ENCODE data around the gene GBE1.

The GBE1 gene

DNA sequence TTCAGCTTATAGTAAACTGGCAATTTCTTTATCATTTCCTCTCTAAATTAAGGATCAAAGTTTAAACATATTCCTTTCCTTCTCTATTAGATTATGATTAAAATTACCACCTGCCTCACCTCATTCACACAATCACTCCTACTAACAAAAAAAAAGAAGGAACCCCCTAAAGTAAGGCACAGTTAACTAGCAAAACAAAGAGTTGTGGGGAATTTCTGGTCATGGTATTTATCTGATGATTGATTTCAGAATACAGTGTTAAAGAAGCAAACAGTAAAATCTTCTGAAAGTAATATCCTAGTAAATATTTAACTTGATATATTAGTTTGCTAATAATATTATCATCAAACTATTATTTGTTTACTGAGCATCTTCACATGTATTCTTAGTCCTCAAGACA is 8.8 kb downstream of the GBE1 start:
- no peak for DNase-seq

DNA sequence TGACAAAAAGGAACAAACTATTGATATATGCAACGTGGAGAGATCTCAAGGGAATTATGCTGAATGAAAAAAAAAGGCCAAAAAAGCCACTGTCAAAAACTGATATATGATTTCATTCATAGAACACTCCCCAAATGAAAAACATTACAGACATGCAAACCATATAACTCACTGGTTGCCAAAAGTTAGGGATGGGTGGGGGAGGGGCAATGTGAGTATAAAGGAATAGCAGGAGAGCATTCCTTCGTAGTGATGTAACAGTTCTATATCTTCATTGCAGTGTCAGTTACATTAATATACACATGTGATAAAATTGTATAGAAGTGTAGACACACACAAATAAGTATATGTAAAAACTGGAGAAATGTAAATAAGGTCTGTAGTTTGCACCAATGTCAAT is 12.2 kb downstream of the GBE1 start:
- peak; percentile 94 for DNase-seq

DNA sequence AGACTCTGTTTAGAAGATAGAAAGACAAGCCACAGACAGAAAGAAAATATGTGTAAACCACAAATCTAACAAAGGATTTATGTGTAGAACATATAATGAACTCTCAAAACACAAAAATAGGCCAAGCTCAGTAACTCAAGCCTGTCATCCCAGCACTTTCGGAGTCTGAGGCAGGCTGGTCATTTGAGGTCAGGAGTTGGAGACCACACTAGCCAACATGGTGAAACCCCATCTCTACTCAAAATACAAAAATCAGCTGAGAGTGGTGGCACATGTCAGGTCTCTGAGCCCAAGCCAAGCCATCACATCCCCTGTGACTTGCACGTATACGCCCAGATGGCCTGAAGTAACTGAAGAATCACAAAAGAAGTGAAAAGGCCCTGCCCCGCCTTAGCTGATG is 14.2 kb downstream of the GBE1 start:
- peak; percentile 66 for DNase-seq

DNA sequence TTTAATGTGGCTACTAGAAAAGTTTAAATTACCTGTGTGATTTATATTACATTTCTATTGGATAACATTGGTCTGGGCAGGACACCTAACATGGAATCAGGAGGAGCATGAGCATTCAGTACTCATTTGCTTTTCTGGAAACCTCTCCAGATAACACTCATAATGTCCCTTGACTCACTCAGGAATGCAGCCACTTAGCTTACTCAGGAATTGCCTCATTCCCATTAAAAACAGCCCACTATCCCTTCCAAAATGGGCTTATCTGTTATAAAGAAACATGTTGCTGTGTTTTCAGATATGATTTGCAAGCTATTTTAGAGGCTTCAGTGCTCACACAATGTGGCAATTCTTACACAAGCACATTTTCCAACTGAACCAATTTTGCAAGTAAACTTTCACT is 17.1 kb downstream of the GBE1 start:
- peak; percentile 97 for DNase-seq

DNA sequence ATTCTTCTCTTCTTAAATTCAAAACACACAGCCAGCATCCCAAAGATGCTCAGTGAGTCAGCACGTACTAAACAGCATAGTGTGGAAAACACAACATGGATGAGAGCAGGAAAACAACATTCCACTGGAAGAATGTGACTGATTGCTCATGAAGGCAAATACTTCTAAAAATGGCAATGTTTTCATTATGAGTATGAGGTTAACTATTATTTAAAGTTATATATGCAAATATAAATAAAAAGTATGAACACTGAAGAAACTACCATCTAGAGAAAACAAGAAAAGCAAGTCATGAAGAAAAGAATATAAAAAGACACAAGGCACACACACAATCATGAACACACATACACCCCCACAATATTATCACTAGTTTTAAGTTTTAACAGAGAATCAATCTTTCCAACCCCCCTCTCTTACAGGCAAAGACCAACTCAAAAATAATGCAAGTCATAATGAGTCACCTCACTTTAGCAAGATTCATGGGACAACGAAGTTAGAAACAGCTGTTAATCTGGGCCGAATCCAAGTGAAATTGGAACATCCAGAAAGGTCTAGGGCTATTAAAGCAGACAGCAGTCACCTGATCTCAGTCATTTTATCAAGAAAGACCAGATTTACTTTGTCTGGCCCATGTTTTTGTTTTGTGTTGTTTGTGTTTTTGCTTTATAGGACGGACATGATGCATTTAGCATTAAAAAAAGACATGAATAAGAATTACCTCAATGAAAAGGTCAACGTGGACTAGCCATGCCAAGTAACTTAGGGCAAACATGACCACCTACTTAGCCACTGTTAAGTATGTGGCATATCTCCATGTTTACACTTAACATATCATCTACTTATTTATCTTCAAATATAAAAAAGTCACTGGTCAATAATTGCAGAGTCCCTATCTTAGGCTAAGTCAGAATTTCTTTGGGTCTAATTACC is 18.1 kb downstream of the GBE1 start:
- DNase-seq: peak; percentile 99

DNA sequence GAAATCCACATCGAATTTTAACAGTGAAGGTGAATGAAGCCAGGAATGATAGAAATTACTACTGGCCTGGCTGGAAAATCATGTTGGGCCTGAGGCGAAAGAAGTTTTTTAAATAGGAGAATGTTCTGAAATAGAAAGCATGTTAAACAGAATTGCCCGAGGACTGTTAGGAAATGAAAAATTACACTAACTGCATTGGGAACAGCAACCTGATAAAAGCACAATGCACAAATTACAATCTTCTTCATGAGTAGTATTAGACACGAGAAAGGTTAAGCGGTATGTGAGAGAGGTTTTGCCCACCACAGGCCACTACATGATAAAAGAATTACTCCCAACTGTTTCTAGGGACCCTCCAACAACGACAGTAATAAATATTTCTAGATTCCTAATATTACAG is 18.9 kb downstream of the GBE1 start:
- no peak for DNase-seq

DNA sequence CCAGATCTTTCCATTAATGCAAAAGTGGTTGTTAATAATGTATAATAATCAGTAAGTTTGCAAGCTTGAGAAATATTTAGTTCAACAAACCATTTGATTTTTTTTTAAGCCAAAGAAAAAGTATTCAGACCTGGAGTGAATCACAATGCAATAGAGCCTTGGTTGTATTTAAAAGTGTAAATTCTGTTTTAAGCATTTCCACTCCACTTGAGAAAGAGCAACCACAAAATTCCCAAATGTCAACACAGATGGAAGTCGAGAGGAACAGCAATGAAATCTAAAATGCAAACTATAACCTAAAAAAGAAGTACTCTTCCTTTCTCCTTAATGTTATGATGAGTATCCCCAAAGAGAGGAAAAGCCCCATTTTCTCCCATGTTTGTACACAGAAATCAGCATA is 20.2 kb downstream of the GBE1 start:
- peak; percentile 75 for DNase-seq

DNA sequence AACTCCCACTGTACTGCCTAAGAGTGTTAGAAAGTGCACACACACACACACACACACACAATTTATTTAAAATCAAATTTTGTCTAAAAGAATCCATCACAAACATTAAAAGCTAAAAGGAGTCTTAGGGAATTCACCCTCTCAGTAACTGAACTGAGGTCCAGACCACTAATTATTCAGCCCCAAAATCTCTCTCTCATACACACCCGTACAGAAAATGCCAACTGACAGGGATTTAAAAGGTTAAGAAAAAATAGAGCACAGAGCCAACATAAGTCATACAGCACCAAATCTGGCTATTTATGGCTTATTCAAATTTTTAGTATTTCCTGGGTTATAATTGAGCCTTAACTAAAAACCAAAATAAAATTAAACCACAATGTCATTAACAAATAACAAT is 20.7 kb downstream of the GBE1 start:
- DNase-seq: no peak

DNA sequence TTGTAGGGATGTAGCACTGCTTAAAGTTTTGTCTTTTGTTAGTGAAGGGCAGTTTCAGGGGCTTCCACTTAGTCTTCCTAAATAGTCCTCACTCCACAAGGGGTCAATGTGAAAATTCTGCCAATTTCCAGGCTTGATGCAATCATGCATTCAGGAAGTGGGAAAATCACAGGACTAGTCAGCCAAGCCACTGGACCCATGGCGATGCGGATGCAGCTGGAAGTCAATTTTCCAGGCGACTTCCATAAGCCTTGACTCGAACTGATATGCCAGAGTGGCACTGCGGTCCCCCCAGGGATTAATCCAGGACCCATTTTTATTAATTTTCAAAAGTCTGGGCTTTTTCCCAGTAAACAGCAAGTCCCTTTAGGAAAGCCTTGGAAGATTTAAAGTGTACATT is 26.1 kb downstream of the GBE1 start:
- DNase-seq: no peak

DNA sequence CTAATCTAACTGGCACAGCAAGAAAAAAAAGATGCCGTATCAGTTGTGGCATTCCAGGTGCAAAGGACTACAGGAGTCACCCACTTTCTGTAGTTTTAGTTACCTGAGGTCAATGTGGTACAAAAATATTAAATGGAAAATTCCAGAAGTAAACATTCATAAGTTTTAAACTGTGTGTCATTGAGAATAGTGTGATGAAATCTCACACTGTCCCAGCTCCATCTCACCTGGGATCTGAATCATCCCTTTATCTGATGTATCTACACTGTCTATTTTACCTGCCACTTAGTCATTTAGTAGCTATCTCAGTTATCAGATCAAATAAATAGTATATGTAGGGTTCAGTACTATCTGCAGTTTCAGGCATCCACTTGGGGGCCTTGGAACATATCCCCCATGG is 26.7 kb downstream of the GBE1 start:
- DNase-seq: no peak

DNA sequence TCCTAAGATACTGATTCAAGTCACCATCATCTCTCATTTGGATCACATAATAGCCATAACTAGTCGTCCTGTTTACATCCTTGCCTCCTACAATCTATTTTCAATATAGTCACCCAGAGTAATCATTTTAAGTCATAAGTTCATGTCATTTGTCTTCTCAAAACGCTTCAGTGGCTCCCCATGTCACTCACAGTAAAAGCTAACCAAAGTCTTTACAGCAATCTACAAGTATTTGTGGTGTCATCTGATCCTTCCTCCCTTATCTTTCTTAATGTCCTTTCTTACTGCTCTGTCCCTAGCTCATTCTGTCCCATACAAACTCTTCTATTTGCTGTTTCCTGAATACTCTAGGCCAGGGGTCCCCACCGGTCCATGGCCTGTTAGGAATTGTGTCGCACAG is 28.8 kb downstream of the GBE1 start:
- no peak for DNase-seq

DNA sequence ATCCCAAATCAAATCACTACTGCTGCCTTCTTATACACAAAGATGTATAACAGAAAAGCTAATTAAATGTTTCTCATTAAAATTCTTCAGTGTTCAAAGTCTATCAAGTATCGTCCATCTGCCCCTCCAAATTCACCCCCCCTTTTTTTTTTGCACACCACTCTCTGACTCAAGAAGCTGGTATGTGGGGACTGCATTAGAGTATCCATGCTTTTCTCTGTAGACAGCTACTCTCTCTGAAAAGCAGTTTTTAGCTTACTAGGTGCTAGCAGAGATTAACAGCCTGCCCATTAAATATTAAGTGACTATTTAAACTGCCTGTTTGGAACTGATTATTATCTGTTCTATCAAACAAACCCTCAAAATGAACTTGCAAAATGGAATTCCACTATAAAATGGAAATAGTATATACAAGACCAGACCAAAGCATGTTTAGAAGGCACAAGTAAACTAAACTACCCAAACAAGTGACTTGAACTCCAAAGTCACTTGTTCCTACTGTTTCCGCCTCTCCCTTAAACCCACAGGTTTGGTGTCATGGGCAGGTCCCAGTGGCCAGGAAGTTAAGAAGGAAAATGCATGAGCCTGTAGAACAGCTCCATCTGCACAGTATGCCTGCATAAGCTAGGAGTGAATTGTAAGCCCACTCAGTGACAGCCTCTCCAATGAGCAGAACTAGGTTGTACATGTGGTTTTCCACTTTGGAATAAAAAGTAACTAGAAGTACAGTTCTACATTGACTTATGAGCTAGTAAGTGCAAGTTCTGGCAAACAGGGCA is 32.5 kb downstream of the GBE1 start:
- DNase-seq: peak; percentile 80

DNA sequence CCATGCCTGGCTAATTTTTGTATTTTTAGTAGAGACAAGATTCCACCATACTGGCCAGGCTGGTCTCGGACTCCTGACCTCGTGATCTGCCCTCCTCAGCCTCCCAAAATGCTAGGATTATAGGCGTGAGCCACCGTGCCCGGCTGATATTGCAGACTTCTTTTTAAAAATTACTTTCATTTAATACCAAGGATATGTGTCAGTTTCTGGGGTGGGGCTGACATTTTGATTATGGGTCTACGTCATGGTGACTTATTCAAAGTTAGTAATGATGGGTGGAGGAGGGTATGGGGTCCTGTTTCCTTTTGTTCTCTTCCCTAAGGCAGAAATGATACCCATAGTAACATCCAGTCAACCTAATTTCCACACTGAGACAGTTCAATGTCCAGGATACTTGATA is 34.7 kb downstream of the GBE1 start:
- DNase-seq: peak; percentile 46

DNA sequence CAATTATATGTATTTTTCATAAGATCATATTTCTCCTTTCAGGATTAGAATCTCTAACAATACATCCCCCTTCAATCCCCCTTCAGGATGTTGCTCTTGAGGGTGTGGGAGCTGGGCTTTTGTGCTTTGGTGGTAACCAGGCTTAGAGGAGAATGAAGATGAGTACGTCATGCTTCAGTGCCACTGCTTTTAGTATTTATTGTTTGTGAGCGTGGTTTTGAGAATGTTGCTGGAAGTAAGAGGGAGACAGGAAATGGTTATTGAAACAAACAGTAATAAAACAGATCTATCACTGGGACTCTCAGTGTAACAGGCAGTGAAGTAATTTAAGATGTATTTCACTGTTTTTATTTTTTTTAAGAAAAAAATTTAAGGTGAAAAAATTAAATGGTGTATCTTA is 35.3 kb downstream of the GBE1 start:
- DNase-seq: peak; percentile 36

DNA sequence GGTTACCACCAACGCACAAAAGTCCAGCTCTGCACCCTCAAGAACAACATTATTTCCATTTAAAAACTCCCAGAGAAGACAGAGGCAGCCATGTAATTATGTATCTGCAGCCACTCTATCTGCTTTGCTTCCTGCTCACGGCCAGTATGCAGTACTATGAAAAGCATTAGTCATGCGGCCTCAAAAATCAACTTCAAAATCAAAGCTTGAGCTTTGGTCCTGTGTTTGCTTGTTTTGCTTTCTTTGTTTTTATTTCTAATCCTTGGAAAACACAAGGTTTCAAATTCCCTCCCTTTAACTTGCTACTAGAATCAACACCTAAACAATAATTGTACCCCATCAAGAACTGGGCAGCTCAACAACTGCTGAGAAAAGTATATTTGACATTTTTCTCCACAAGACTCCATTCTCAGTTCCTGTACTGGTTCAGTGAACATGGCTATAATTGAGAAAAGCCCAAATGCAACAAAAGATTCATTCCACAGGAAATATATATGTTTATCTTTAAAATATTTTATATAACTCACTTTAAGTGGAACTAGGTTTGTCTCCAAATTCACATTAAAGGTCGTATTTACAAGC is 37.6 kb downstream of the GBE1 start:
- DNase-seq: peak; percentile 55

DNA sequence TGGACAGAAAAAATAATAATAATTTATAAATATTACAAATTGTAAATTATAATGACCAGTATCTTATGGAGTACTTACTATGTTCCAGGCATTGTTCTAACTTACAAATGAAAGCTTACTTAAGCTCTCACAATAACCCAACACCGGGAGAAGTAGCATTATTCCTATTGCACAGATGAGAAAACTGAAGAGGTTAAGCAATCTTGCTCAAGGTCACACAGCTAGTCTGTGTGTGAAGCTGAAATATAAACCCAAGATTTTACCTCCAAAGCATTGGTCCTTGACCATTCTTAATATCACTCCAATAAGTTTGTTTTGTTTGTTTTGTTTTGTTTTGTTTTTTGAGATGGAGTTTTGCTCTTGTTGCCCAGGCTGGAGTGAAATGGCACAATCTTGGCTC is 43.1 kb downstream of the GBE1 start:
- DNase-seq: no peak

DNA sequence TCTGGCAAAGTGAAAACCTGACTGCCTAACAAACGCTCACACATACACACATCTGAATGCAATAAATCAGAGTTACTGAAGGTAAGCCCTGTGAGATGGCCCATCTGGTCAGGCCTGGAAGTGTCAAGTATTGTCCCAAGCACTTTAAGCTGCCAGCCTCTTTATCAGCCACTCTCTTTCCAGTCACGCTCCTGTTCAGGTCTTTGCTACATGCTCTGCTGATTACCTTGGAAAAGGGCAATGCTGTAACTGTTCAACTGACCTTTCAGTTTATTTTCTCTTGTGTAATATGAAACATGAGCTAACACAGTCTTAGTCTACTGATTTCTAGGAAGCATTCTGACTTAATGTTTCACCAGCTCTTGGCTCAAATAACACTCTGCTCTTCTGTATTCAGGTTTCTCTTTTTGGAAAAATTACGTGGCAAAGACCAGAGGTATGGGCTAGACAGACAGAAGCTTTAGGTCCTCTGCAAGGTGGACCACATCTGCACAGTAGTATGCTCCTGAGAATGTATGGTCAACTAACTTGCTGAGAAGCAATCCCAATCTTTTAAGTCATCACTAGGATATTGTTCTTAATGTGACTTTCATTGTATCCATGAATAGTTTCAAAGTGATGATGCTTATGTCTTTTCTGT is 44.5 kb downstream of the GBE1 start:
- DNase-seq: peak; percentile 57

DNA sequence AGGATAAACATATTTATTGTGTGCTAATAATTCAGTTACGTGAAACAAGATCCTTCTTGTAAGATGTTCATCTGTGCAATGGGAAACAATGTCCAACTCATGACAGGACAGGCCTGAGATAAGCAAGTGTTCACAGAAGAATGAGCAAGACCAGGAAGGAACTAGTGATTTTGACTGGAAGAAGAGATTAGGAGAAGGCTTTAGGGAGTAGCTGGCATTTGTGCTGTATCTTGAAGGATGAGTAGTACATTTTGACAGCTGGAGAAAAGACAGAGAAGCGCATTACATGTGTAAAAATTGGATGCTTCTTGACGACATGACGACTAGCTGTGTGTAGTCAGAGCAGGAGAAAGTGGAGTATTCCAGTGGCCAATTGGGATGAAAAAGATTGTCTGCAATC is 48.4 kb downstream of the GBE1 start:
- DNase-seq: no peak

DNA sequence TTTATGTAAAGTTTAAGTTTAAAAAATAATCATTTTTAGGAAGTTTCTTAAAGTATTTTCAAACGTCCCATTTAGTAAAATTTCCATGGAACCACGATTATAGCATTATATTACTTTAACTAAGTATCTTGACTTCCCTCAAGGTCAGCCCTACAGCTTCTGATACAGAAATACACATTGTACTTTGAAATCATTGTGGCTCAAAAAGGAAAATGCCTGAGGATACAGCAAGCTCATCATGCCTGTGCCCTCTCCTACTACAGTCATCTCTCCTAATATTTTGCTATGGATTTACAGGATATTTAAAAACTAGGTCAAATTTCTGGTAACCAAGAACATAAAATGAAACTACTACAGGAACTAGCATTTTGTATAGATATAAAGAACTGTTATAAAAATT is 51.8 kb downstream of the GBE1 start:
- DNase-seq: no peak

DNA sequence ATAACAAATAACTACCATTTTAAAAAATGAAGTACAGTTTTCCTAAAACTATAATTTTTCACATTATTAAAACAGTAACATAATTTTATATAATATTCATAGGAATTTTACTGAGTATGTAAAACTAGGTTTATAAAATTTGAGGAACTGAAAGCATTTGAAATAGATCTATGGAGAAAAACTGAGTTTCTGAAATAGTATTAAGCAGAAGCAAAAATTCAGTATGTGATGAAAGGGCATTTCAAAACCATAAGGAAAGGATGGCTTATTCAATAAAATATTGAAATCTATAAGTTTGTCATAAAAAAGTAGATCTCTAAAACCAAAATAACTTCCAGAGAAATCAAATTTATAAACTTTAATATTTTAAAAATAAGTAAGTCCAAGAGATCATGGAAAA is 53.4 kb downstream of the GBE1 start:
- DNase-seq: no peak

DNA sequence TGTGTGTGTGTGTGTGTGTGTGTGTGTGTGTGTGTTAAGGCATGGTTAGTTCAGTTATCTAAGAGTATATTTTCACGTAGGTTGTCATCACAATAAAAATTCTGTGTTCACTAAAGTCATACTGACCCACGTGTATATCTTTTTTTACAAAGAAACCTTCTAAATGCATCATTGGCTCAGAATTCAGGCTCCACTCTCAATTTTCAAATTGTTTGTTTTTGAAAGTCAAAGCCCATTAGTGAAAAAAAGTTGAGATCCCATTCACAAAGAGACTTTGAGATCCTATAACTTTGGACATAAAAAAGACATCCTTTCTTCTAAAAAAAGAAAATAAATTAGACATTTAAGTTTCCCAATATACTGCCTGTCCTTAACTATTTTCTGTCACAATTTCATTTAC is 59.3 kb downstream of the GBE1 start:
- no peak for DNase-seq

DNA sequence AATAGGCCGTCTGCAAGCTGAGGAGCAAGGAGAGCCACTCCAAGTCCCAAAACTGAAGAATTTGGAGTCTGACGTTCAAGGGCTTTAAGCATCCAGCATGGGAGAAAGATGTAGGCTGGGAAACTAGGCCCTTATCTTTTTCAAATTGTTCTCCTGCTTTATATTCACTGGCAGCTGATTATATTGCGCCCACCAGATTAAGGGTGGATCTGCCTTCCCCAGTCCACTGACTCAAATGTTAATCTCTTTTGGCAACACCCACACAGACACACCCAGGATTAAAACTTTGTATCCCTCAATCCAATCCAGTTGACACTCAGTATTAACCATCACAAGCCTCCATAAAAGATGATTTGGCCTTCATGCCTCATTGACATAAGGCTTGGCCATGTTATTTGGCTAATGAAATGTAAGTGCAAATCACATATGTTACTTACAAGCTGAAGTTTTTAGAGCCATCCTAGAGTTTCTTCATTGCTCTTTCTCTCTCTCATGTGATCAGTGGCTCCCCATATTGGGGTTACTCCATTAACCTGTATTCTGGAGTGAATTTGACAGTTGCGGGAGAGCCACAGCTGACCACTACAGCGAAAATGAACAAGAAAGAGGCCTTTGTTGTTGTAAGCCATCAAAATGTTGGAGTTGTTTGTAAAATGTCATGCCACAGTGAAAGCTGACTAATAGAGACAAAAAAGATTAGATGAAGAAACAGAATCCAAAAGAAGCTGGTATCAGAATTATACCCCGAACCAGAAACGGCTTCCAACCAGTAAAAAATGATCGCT is 61.7 kb downstream of the GBE1 start:
- DNase-seq: no peak

DNA sequence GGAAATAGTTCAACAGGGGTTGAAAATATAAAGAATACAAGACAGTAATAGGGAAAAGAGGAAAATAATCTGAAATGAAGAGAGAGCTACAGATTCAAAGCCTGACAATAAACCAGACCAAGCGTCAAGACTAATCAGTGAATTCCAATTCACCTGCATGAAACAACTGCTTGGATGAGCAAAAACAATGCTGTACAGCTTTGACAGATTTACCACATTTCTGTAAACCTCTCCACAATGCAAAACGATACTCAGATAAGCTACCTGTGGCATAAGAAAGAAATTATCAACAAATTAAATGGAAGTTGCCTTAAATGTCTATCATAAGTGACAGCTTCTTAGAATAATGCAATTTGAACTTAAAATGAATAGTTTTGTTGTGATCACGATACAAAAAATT is 65.4 kb downstream of the GBE1 start:
- DNase-seq: no peak

All from fibroblast of upper back skin (primary cell).